ENCODE results near the gene AURKB.
"Not testable (repeated sequence)": the region's sequence is repeated elsewhere in the genome, so short reads cannot be mapped to it uniquely, and the experiment has no call there.

AURKB gene

GRCh38 chr17:8209907-8210760 is at the start of gene AURKB:
Gene AURKB, minus strand, starts transcription at chr17:8210575. Its CDS starts 351 bp downstream, at chr17:8210224.
- DNase-seq, result peak; percentile 79 to 85 (median 81)

- DNase-seq, result no peak
Observed at GRCh38 chr17:8257801-8258200, 47.4 kb upstream of the AURKB start.

- DNase-seq, result no peak
Observed at GRCh38 chr17:8256691-8257090, 46.3 kb upstream of the AURKB start.

- no peak for DNase-seq
Observed at GRCh38 chr17:8256291-8256690, 45.9 kb upstream of the AURKB start.

- DNase-seq, result no peak
Observed at GRCh38 chr17:8255499-8255898, 45.1 kb upstream of the AURKB start.

GRCh38 chr17:8254881-8255280 is 44.5 kb upstream of the AURKB start:
- DNase-seq, result no peak

- no peak for DNase-seq
Observed at GRCh38 chr17:8253801-8254200, 43.4 kb upstream of the AURKB start.

GRCh38 chr17:8251411-8251810 is 41.0 kb upstream of the AURKB start:
- not testable (repeated sequence) for DNase-seq

- DNase-seq, result no peak
Observed at GRCh38 chr17:8249621-8250500, 39.5 kb upstream of the AURKB start.

GRCh38 chr17:8248751-8249607 is 38.6 kb upstream of the AURKB start, which contains the start of gene PFAS:
Gene PFAS, plus strand, starts transcription at chr17:8249289. Its CDS starts 4,649 bp downstream, at chr17:8253938.
- peak; percentile 91 to 95 (median 93) for DNase-seq

- DNase-seq, result no peak
Observed at GRCh38 chr17:8244768-8245167, 34.4 kb upstream of the AURKB start.

GRCh38 chr17:8243827-8244226 is 33.5 kb upstream of the AURKB start:
- no peak for DNase-seq

GRCh38 chr17:8237886-8238285 is 27.5 kb upstream of the AURKB start:
- DNase-seq, result no peak

- DNase-seq, result no peak
Observed at GRCh38 chr17:8237175-8237574, 26.8 kb upstream of the AURKB start.

- no peak for DNase-seq
Observed at GRCh38 chr17:8235676-8236075, 25.3 kb upstream of the AURKB start.

GRCh38 chr17:8234361-8235270 is 24.2 kb upstream of the AURKB start:
- DNase-seq, result no peak

- DNase-seq, result no peak
Observed at GRCh38 chr17:8231701-8232100, 21.3 kb upstream of the AURKB start.

GRCh38 chr17:8227238-8227581 is 16.8 kb upstream of the AURKB start:
- no peak for DNase-seq

- DNase-seq, result peak in 1 of 4 experiments; percentile 23
Observed at GRCh38 chr17:8226536-8227237, 16.3 kb upstream of the AURKB start.

- DNase-seq, result peak in 1 of 4 experiments; percentile 44
Observed at GRCh38 chr17:8225813-8226535, 15.6 kb upstream of the AURKB start.
